SK-N-SH (cell line): Measurements from ENCODE around the gene SAMD9. TPM values are rescaled to one million over a fixed set of nuclear protein-coding genes. Genes with fewer than 3 reads are reported as not detected.

Experiments
- CTCF ChIA-PET: fragments of 300-600, 350-600 bp; formaldehyde crosslinking; extraction: SDS; loops from one replicate; lab custom pipeline; 2021; lab: Yijun Ruan, JAX
- POLR2A ChIA-PET: fragments of 350-600 bp; sonication (Branson Sonifier 250); formaldehyde crosslinking; extraction: SDS; loops from one replicate; lab custom pipeline; 2020; ENCODE audit warnings: antibody characterized with exemption, inconsistent platforms; lab: Yijun Ruan, JAX
- DNase-seq: peaks from one replicate; pipeline ENCODE4 v3.0.0; 2012
- H2AFZ ChIP-seq: fragments of 200-600 bp; sonication (generic); 2 replicates; pipeline ENCODE4 v1.8.1; 2016; ENCODE audit warnings: antibody characterized with exemption, mild to moderate bottlenecking, low read depth
- H3F3A ChIP-seq: fragments of 200-600 bp; sonication (generic); replicated peaks from 2 replicates; pipeline ENCODE3; 2016; ENCODE audit warnings: antibody characterized with exemption, mild to moderate bottlenecking; ENCODE audit not compliant: insufficient read depth
- H3K27ac ChIP-seq, 2 experiments: fragments of 200-500 bp in 1 of 2; fragments of 200-600 bp in 1 of 2; sonication (Bioruptor generic) in 1 of 2; sonication (generic), shearing (Covaris generic) in 1 of 2; 2 replicates each; pipeline versions ENCODE4 v1.5.1 to v1.6.1; 2014 to 2016; ENCODE audit warnings: low read depth in 2 of 2, inconsistent platforms in 1 of 2, low read length in 1 of 2, mild to moderate bottlenecking in 1 of 2, mixed read lengths in 1 of 2
- H3K27me3 ChIP-seq: fragments of 200-600 bp; sonication (generic), shearing (Covaris generic); 2 replicates; pipeline ENCODE4 v1.6.1; 2016; ENCODE audit warnings: mixed run types; ENCODE audit not compliant: insufficient read depth
- H3K36me3 ChIP-seq, 2 experiments: fragments of 200-500 bp in 1 of 2; fragments of 200-600 bp in 1 of 2; sonication (Bioruptor generic) in 1 of 2; sonication (generic) in 1 of 2; replicated peaks in 1 of 2; 2 replicates each; pipeline versions ENCODE3 to v1.5.1; 2014 to 2016; ENCODE audit warnings: low read length in 1 of 2, mild to moderate bottlenecking in 1 of 2; ENCODE audit not compliant: insufficient read depth in 2 of 2, control insufficient read depth in 1 of 2
- H3K4me1 ChIP-seq, 2 experiments: fragments of 200-500 bp in 1 of 2; fragments of 200-600 bp in 1 of 2; sonication (Bioruptor generic) in 1 of 2; sonication (generic), shearing (Covaris generic) in 1 of 2; 2 replicates each; pipeline versions ENCODE4 v1.5.1 to v1.6.1; 2014 to 2016; ENCODE audit warnings: low read depth in 1 of 2, low read length in 1 of 2, mixed run types in 1 of 2; ENCODE audit not compliant: insufficient read depth in 2 of 2, control insufficient read depth in 1 of 2
- H3K4me2 ChIP-seq: fragments of 200-600 bp; sonication (generic), shearing (Covaris generic); 2 replicates; pipeline ENCODE4 v1.6.1; 2017; ENCODE audit warnings: mixed run types
- H3K4me3 ChIP-seq, 2 experiments: fragments of 200-500 bp in 1 of 2; fragments of 200-600 bp in 1 of 2; sonication (Bioruptor generic) in 1 of 2; sonication (generic), shearing (Covaris generic) in 1 of 2; 2 replicates each; pipeline versions ENCODE4 v1.5.1 to v1.8.1; 2014 to 2016; ENCODE audit warnings: low read depth in 2 of 2, inconsistent platforms in 1 of 2, low read length in 1 of 2, mild to moderate bottlenecking in 1 of 2, mixed read lengths in 1 of 2, moderate library complexity in 1 of 2
- H3K79me2 ChIP-seq: fragments of 200-600 bp; sonication (generic); 2 replicates; pipeline ENCODE4 v1.8.1; 2017; ENCODE audit warnings: mild to moderate bottlenecking; ENCODE audit not compliant: insufficient read depth
- H3K9ac ChIP-seq: fragments of 200-600 bp; sonication (generic); 2 replicates; pipeline ENCODE4 v1.6.1; 2017; ENCODE audit warnings: mixed run types
- H3K9me2 ChIP-seq: fragments of 200-600 bp; sonication (generic); 2 replicates; pipeline ENCODE4 v1.6.1; 2017; ENCODE audit warnings: mixed run types
- H3K9me3 ChIP-seq: fragments of 200-600 bp; sonication (generic); 2 replicates; pipeline ENCODE4 v1.6.1; 2017; ENCODE audit warnings: mixed run types, mild to moderate bottlenecking, moderate library complexity
- H4K20me1 ChIP-seq: fragments of 200-600 bp; sonication (generic); 2 replicates; pipeline ENCODE4 v1.6.1; 2017; ENCODE audit warnings: mild to moderate bottlenecking, mixed run types; ENCODE audit not compliant: insufficient read depth
- CTCF ChIP-seq: fragments of 200-600 bp; sonication (generic); IDR thresholded peaks from 2 replicates; pipeline ENCODE4 v1.6.1; 2017; ENCODE audit warnings: antibody characterized with exemption, mild to moderate bottlenecking, moderate library complexity
- ELF1 ChIP-seq: IDR thresholded peaks from 2 replicates; pipeline ENCODE4 v1.4.0; 2012
- EP300 ChIP-seq, 2 experiments: IDR thresholded peaks; 2 replicates each; pipeline versions ENCODE4 v1.4.0 to v1.6.1; 2012; ENCODE audit warnings: borderline replicate concordance in 1 of 2, low read depth in 1 of 2, low read length in 1 of 2
- FOSL2 ChIP-seq: IDR thresholded peaks from 2 replicates; pipeline ENCODE4 v1.4.0; 2012; ENCODE audit warnings: low read depth, mild to moderate bottlenecking, moderate library complexity, borderline replicate concordance
- FOXJ3 ChIP-seq: sonication (generic); formaldehyde crosslinking; IDR thresholded peaks from 2 replicates; pipeline ENCODE4 v1.5.1; 2020; ENCODE audit warnings: mild to moderate bottlenecking, missing genetic modification reagents
- GATA2 ChIP-seq: sonication (generic); formaldehyde crosslinking; IDR thresholded peaks from 2 replicates; pipeline ENCODE4 v1.5.0; 2020; ENCODE audit warnings: mild to moderate bottlenecking, missing genetic modification reagents
- MXI1 ChIP-seq: IDR thresholded peaks from 2 replicates; pipeline ENCODE4 v1.6.1; 2012; ENCODE audit warnings: mild to moderate bottlenecking, low read depth, low read length, improper control_type of control experiment
- NFIC ChIP-seq: IDR thresholded peaks from 2 replicates; pipeline ENCODE4 v1.4.0; 2012; ENCODE audit warnings: borderline replicate concordance
- NRF1 ChIP-seq: IDR thresholded peaks from 2 replicates; pipeline ENCODE4 v1.6.1; 2012; ENCODE audit warnings: low read depth, mild to moderate bottlenecking, low read length
- POLR2AphosphoS5 ChIP-seq: IDR thresholded peaks from 2 replicates; pipeline ENCODE4 v1.6.1; 2012; ENCODE audit warnings: low read depth, low read length
- RAD21 ChIP-seq: IDR thresholded peaks from 2 replicates; pipeline ENCODE4 v1.6.1; 2012; ENCODE audit warnings: mild to moderate bottlenecking, low read length
- RCOR1 ChIP-seq: fragments of 150-350 bp; IDR thresholded peaks from 2 replicates; pipeline ENCODE4 v1.6.1; 2017; ENCODE audit warnings: antibody characterized with exemption, low read length
- RXRA ChIP-seq: IDR thresholded peaks from 2 replicates; pipeline ENCODE4 v1.4.0; 2012; ENCODE audit warnings: low read depth, mild to moderate bottlenecking, borderline replicate concordance
- SMC3 ChIP-seq: IDR thresholded peaks from 2 replicates; pipeline ENCODE4 v1.6.1; 2012; ENCODE audit warnings: low read depth, low read length, improper control_type of control experiment
- TCF12 ChIP-seq: IDR thresholded peaks from 2 replicates; pipeline ENCODE4 v1.4.0; 2012
- TEAD4 ChIP-seq: IDR thresholded peaks from 2 replicates; pipeline ENCODE4 v1.4.0; 2012; ENCODE audit warnings: mild to moderate bottlenecking, borderline replicate concordance; ENCODE audit not compliant: insufficient read depth
- ZBTB33 ChIP-seq: IDR thresholded peaks from 2 replicates; pipeline ENCODE4 v1.4.0; 2012; ENCODE audit warnings: low read depth, borderline replicate concordance
- WGBS: methylation state at CpG from one replicate; pipeline ENCODE4 v1.1.6; 2017; ENCODE audit warnings: low lambda C conversion rate; 5-methylcytosine and 5-hydroxymethylcytosine counted together
- polyA plus RNA-seq, 3 experiments: library from polyadenylated mRNA; depleted of rRNA; stranded (reverse); fragments of >200 nt; gene quantifications; 2 replicates each; pipeline ENCODE4 v1.2.3, GENCODE V29; 2012
- TF ChIP-seq, protein P1 (sequence below): IDR thresholded peaks from 2 replicates; pipeline ENCODE4; 2012
- TF ChIP-seq, protein P2 (sequence below): fragments of 150-350 bp; IDR thresholded peaks from 2 replicates; pipeline ENCODE4 v1.6.1; 2017; ENCODE audit warnings: antibody characterized with exemption, low read length, low read depth, borderline replicate concordance
- TF ChIP-seq, protein P3 (sequence below): IDR thresholded peaks from 2 replicates; pipeline ENCODE4 v1.4.0; 2012; ENCODE audit warnings: low read depth

Gene SAMD9
- polyA plus RNA-seq, 1 of the 3 experiments (the other 2 are of a cell fraction), result 0.95 TPM

GRCh38 chr7:93097388-93097787 is 20.4 kb downstream of the SAMD9 start:
- H2AFZ ChIP-seq, result no peak overlapping the region
- ChIA-PET CTCF (no interaction called here), POLR2A (no interaction called here)
- H3F3A ChIP-seq, result no peaks in the 10 kb centered on the region
- no peak overlapping the region for H3K9ac ChIP-seq
- H3K9me2 ChIP-seq, result no peaks in the 10 kb centered on the region
- no peaks in the 10 kb centered on the region for H3K79me2 ChIP-seq
- no peak overlapping the region for H3K4me3 ChIP-seq
- no peaks in the 10 kb centered on the region for H3K36me3 ChIP-seq
- no peak for DNase-seq
- no peaks in the 10 kb centered on the region for H3K4me1 ChIP-seq
- TF ChIP-seq NRF1 (no peak), ZBTB33 (no peak), MXI1 (no peak)
- TF ChIP-seq, all 33 proteins: peak for 0
- no peaks in the 10 kb centered on the region for H3K9me3 ChIP-seq
- H3K27ac ChIP-seq, result no peak overlapping the region
- no peaks in the 10 kb centered on the region; the same call in 1 of the 2 replicates for H3K27me3 ChIP-seq
- 0% methylated on average over 2 of the region's 2 CpGs for WGBS
- H3K4me2 ChIP-seq, result no peak overlapping the region
- H4K20me1 ChIP-seq, result no peaks in the 10 kb centered on the region

GRCh38 chr7:93092757-93093370 is 24.9 kb downstream of the SAMD9 start:
- Histone ChIP-seq H3K79me2 (no peaks in the 10 kb centered on the region), H3K27ac (no peak overlapping the region), H4K20me1 (no peaks in the 10 kb centered on the region), H2AFZ (no peak overlapping the region), H3K4me1 (no peaks in the 10 kb centered on the region), H3K4me3 (no peak overlapping the region), H3K9ac (no peak overlapping the region), H3K27me3 (peaks cover 8% of the 10 kb centered on the region; the same call in 1 of the 2 replicates), H3K9me2 (no peaks in the 10 kb centered on the region), H3F3A (no peaks in the 10 kb centered on the region), H3K4me2 (no peak overlapping the region), H3K36me3 (no peaks in the 10 kb centered on the region), H3K9me3 (peaks cover 4% of the 10 kb centered on the region)
- no peak for TF ChIP-seq TCF12
- TF ChIP-seq TEAD4, result no peak
- no peak for TF ChIP-seq MXI1
- no peak for TF ChIP-seq NFIC
- peak; percentile 56 for TF ChIP-seq RAD21
- TF ChIP-seq FOXJ3 (CRISPR knock-in tag), result no peak
- no peak for TF ChIP-seq RCOR1
- TF ChIP-seq POLR2AphosphoS5, result no peak
- TF ChIP-seq, protein P1, sequence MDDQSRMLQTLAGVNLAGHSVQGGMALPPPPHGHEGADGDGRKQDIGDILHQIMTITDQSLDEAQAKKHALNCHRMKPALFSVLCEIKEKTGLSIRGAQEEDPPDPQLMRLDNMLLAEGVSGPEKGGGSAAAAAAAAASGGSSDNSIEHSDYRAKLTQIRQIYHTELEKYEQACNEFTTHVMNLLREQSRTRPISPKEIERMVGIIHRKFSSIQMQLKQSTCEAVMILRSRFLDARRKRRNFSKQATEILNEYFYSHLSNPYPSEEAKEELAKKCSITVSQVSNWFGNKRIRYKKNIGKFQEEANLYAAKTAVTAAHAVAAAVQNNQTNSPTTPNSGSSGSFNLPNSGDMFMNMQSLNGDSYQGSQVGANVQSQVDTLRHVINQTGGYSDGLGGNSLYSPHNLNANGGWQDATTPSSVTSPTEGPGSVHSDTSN, result no peak
- TF ChIP-seq CTCF, result peak; percentile 57
- no peak for TF ChIP-seq EP300 (IDR thresholded peaks at IDR 0.05; ENCODE audit: borderline replicate concordance in 1 of 2, low read depth in 1 of 2, low read length in 1 of 2)
- TF ChIP-seq FOSL2, result no peak
- TF ChIP-seq, protein P2, sequence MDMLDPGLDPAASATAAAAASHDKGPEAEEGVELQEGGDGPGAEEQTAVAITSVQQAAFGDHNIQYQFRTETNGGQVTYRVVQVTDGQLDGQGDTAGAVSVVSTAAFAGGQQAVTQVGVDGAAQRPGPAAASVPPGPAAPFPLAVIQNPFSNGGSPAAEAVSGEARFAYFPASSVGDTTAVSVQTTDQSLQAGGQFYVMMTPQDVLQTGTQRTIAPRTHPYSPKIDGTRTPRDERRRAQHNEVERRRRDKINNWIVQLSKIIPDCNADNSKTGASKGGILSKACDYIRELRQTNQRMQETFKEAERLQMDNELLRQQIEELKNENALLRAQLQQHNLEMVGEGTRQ, result no peak
- peak; percentile 20; the same call in 1 of the 2 replicates for TF ChIP-seq SMC3
- TF ChIP-seq, protein P3, sequence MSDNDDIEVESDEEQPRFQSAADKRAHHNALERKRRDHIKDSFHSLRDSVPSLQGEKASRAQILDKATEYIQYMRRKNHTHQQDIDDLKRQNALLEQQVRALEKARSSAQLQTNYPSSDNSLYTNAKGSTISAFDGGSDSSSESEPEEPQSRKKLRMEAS, result no peak
- no peak for TF ChIP-seq ZBTB33
- TF ChIP-seq RXRA, result no peak
- no peak for TF ChIP-seq NRF1
- no peak for TF ChIP-seq ELF1
- no peak for TF ChIP-seq GATA2 (CRISPR knock-in tag)
- ChIA-PET POLR2A (no interaction called here), CTCF (no interaction called here)
- DNase-seq, result no peak
- WGBS, result 0% methylated on average over 1 of the region's 1 CpG
